ENCODE data around the gene CCNY. TPM values are rescaled to one million over a fixed set of nuclear protein-coding genes. Genes with fewer than 3 reads are reported as not detected.

Gene CCNY
- total RNA-seq, 2 donors from 2014 or later = 40.1 to 84.6 TPM

DNA sequence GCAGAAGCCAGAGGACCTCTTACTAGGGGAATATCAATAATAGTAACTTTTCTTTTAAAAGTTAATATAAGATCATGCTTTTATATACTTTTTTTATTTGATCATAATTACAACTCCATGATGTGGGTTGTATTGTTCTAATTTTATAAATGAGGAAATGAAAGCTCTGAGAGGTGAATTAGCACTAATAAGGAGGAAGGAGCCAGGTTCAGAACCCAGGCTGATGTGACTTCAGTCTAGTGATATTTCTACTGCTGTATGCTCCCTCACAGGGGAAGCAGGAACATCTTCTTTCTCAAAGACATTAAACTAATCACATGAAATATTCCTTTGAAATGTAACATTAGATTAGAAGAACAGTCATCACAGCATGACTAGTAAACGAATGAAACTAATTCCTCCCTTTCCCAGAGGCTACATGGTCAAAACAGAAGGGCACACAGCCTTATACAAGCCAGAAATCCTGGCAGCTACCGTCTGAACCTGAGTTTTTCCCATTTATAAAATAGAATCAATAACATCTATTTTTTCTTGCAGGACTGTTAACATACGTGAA is 187.4 kb downstream of the CCNY start:
- H3K27me3 ChIP-seq (replicated peaks; ENCODE audit: insufficient read depth) = no peaks in the 10 kb centered on the region
- DNase-seq (ENCODE audit: low spot score) = no peak
- TF ChIP-seq, protein P1, sequence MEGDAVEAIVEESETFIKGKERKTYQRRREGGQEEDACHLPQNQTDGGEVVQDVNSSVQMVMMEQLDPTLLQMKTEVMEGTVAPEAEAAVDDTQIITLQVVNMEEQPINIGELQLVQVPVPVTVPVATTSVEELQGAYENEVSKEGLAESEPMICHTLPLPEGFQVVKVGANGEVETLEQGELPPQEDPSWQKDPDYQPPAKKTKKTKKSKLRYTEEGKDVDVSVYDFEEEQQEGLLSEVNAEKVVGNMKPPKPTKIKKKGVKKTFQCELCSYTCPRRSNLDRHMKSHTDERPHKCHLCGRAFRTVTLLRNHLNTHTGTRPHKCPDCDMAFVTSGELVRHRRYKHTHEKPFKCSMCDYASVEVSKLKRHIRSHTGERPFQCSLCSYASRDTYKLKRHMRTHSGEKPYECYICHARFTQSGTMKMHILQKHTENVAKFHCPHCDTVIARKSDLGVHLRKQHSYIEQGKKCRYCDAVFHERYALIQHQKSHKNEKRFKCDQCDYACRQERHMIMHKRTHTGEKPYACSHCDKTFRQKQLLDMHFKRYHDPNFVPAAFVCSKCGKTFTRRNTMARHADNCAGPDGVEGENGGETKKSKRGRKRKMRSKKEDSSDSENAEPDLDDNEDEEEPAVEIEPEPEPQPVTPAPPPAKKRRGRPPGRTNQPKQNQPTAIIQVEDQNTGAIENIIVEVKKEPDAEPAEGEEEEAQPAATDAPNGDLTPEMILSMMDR (IDR thresholded peaks at IDR 0.05) = no peak
- no peaks in the 10 kb centered on the region for H3K36me3 ChIP-seq
- no peaks in the 10 kb centered on the region for H3K4me1 ChIP-seq (ENCODE audit: control insufficient read depth in 1 of 2, low read depth in 2 of 2)
- no peak for ATAC-seq (ENCODE audit: insufficient number of reproducible peaks, low FRiP score, low read depth)
- no peaks in the 10 kb centered on the region for H3K9me3 ChIP-seq
- H3K27ac ChIP-seq = no peak overlapping the region
- H3K4me3 ChIP-seq = no peak overlapping the region

DNA sequence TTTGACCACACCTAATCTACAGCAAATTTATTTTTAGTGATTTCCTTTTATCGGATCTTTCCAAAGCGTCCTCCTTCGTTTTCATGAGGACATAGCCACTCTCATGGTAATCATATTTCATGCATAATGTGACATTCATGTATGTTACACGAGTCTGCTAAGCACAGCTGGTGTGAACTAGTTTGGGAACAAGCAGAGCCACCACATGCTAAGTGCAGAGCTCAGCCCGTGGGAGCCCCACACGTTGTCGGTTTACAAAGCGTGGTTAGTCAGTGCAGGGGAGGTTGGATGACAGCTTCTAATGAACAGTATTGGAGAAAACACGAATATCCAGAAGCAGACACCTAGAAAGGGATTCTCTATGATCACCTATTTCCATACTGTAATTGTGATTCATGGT is 190.4 kb downstream of the CCNY start:
- no peaks in the 10 kb centered on the region for H3K9me3 ChIP-seq
- H3K4me3 ChIP-seq = no peak overlapping the region
- TF ChIP-seq, protein P1 (IDR thresholded peaks at IDR 0.05) = no peak
- no peaks in the 10 kb centered on the region for H3K4me1 ChIP-seq (ENCODE audit: control insufficient read depth in 1 of 2, low read depth in 2 of 2)
- ATAC-seq (ENCODE audit: insufficient number of reproducible peaks, low FRiP score, low read depth) (no peak), DNase-seq (ENCODE audit: low spot score) (no peak)
- no peak overlapping the region for H3K27ac ChIP-seq
- no peaks in the 10 kb centered on the region for H3K27me3 ChIP-seq (replicated peaks; ENCODE audit: insufficient read depth)
- H3K36me3 ChIP-seq = peaks cover 4% of the 10 kb centered on the region

DNA sequence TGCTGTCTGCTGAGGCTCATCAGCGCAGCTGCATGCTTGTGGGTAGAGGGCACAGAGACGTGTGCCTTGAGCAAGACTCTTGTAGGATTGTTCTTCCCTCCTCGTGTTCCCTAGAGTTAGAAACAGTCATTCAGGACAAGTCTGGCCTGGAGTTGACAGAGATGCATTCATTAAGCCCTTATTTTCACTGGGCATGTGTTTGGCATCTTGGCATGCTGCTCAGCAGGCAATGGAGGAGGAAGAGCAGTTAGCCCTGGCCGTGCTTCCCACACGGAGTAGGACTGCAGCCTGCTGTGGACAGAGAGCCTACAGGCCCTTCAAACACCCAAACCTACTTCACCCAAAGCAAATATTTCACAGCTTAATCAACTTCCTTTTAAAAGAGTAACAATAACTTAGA is 195.8 kb downstream of the CCNY start:
- no peaks in the 10 kb centered on the region for H3K9me3 ChIP-seq
- DNase-seq (ENCODE audit: low spot score) = no peak
- peaks cover 22% of the 10 kb centered on the region for H3K36me3 ChIP-seq
- TF ChIP-seq, protein P1 (IDR thresholded peaks at IDR 0.05) = no peak
- H3K4me3 ChIP-seq = no peak overlapping the region
- no peaks in the 10 kb centered on the region for H3K4me1 ChIP-seq (ENCODE audit: control insufficient read depth in 1 of 2, low read depth in 2 of 2)
- no peak for ATAC-seq (ENCODE audit: insufficient number of reproducible peaks, low FRiP score, low read depth)
- H3K27ac ChIP-seq = no peak overlapping the region
- no peaks in the 10 kb centered on the region for H3K27me3 ChIP-seq (replicated peaks; ENCODE audit: insufficient read depth)

DNA sequence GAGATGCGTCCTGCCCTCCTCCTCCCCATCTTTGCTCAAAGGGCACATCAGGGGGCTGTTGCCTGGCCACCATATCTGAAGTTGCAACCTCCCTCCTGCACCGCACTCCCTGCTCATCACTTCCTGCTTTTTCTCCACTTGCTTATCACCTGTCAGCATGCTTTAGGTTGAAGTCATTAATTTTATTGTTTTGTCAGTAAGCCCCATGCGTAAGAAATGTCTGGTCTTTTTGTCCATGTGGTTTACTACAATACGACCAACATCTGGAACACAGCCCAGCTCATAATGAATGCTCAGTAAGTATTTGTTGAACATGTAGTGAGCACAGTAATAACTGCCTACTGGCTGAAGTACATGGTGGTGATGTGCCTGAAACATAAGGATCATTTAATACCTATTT is 197.3 kb downstream of the CCNY start:
- Histone ChIP-seq H3K4me3 (no peak overlapping the region), H3K27ac (no peak overlapping the region), H3K9me3 (no peaks in the 10 kb centered on the region), H3K4me1 (ENCODE audit: control insufficient read depth in 1 of 2, low read depth in 2 of 2) (no peaks in the 10 kb centered on the region), H3K27me3 (replicated peaks; ENCODE audit: insufficient read depth) (no peaks in the 10 kb centered on the region), H3K36me3 (peaks cover 22% of the 10 kb centered on the region)
- no peak for DNase-seq (ENCODE audit: low spot score)
- TF ChIP-seq, protein P1 (IDR thresholded peaks at IDR 0.05) = no peak
- no peak for ATAC-seq (ENCODE audit: insufficient number of reproducible peaks, low FRiP score, low read depth)

DNA sequence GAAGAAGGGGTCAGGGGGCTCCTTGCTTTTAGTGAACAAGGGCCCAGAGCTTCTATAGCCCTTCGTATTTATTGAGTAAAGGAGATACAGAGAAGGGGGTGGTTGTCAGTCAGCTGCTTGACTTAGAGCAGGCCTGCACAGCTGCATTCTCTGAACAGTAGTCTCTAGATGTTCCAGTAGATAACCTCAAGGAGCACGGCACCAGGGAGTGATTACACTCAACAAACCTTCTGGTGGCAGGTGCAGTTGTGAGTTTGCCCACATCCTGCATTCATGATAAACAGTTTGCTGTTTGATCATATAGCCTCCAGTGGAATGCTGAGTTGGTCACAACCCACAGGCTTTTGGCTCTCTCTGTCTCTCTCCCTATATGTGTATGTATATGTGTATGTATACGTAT is 198.8 kb downstream of the CCNY start:
- TF ChIP-seq, protein P1 (IDR thresholded peaks at IDR 0.05) = no peak
- ATAC-seq (ENCODE audit: insufficient number of reproducible peaks, low FRiP score, low read depth) (no peak), DNase-seq (ENCODE audit: low spot score) (no peak)
- no peak overlapping the region for H3K27ac ChIP-seq
- peaks cover 18% of the 10 kb centered on the region for H3K36me3 ChIP-seq
- no peak overlapping the region for H3K4me3 ChIP-seq
- no peaks in the 10 kb centered on the region for H3K27me3 ChIP-seq (replicated peaks; ENCODE audit: insufficient read depth)
- H3K9me3 ChIP-seq = no peaks in the 10 kb centered on the region
- H3K4me1 ChIP-seq (ENCODE audit: control insufficient read depth in 1 of 2, low read depth in 2 of 2) = no peaks in the 10 kb centered on the region
